ENCODE data around the gene RSF1. TPM values are rescaled to one million over a fixed set of nuclear protein-coding genes. Genes with fewer than 3 reads are reported as not detected.
"Not testable (repeated sequence)": the region's sequence is repeated elsewhere in the genome, so short reads cannot be mapped to it uniquely, and the experiment has no call there.

Gene RSF1
- 30.2 TPM for polyA plus RNA-seq (2012; ENCODE audit: insufficient read depth, insufficient read length, low read depth)

GRCh38 chr11:77820565-77821348 is at the start of gene RSF1, which contains the start of gene AAMDC:
TSS of gene RSF1 (minus strand) at chr11:77820722. CDS start at chr11:77820714, 8 bp downstream.
TSS of gene AAMDC (plus strand) at chr11:77821144. CDS start at chr11:77842497, 21,353 bp downstream.
- Histone ChIP-seq H3K36me3 (no peaks in the 10 kb centered on the region), H3K27me3 (no peaks in the 10 kb centered on the region), H3K9me3 (no peaks in the 10 kb centered on the region), H3K4me1 (no peaks in the 10 kb centered on the region), H3K4me3 (ENCODE audit: low read depth, low read length) (peak within 1 kb of the TSS; percentile 99)
- peak; percentile 67 for TF ChIP-seq CTCF (IDR thresholded peaks at IDR 0.05; ENCODE audit: low read depth, low read length)
- peak; percentile 100 for DNase-seq

- no peak for DNase-seq
- H3K27me3 ChIP-seq: no peaks in the 10 kb centered on the region
- no peak for TF ChIP-seq CTCF (IDR thresholded peaks at IDR 0.05; ENCODE audit: low read depth, low read length)
- no peak overlapping the region for H3K4me3 ChIP-seq (ENCODE audit: low read depth, low read length)
- H3K9me3 ChIP-seq: no peaks in the 10 kb centered on the region
- peaks cover 12% of the 10 kb centered on the region for H3K36me3 ChIP-seq
- H3K4me1 ChIP-seq: peaks cover 4% of the 10 kb centered on the region
Observed at GRCh38 chr11:77868744-77869143, 48.2 kb upstream of the RSF1 start.

- Histone ChIP-seq H3K9me3 (no peaks in the 10 kb centered on the region), H3K4me1 (peaks cover 4% of the 10 kb centered on the region), H3K27me3 (no peaks in the 10 kb centered on the region), H3K36me3 (peaks cover 7% of the 10 kb centered on the region), H3K4me3 (ENCODE audit: low read depth, low read length) (no peak overlapping the region)
- no peak for DNase-seq
- no peak for TF ChIP-seq CTCF (IDR thresholded peaks at IDR 0.05; ENCODE audit: low read depth, low read length)
Observed at GRCh38 chr11:77866336-77866735, 45.8 kb upstream of the RSF1 start.

GRCh38 chr11:77865805-77866204 is 45.3 kb upstream of the RSF1 start:
- no peaks in the 10 kb centered on the region for H3K27me3 ChIP-seq
- DNase-seq: peak; percentile 39
- TF ChIP-seq CTCF (IDR thresholded peaks at IDR 0.05; ENCODE audit: low read depth, low read length): no peak
- H3K36me3 ChIP-seq: peaks cover 6% of the 10 kb centered on the region; the same call in 1 of the 2 replicates
- H3K9me3 ChIP-seq: no peaks in the 10 kb centered on the region
- peaks cover 4% of the 10 kb centered on the region for H3K4me1 ChIP-seq
- H3K4me3 ChIP-seq (ENCODE audit: low read depth, low read length): no peak overlapping the region

GRCh38 chr11:77861444-77861843 is 40.9 kb upstream of the RSF1 start:
- not testable (repeated sequence) for H3K4me1 ChIP-seq; H3K27me3 ChIP-seq; H3K9me3 ChIP-seq; H3K36me3 ChIP-seq; DNase-seq; H3K4me3 ChIP-seq (ENCODE audit: low read depth, low read length)

GRCh38 chr11:77857906-77858457 is 37.5 kb upstream of the RSF1 start:
- not testable (repeated sequence) for H3K4me3 ChIP-seq (ENCODE audit: low read depth, low read length); H3K9me3 ChIP-seq; DNase-seq; H3K4me1 ChIP-seq; H3K27me3 ChIP-seq
- H3K36me3 ChIP-seq: peaks cover 12% of the 10 kb centered on the region; the same call in 1 of the 2 replicates

GRCh38 chr11:77854838-77855237 is 34.3 kb upstream of the RSF1 start:
- H3K9me3 ChIP-seq: peaks cover 6% of the 10 kb centered on the region; the same call in 1 of the 2 replicates
- TF ChIP-seq CTCF (IDR thresholded peaks at IDR 0.05; ENCODE audit: low read depth, low read length): no peak
- H3K36me3 ChIP-seq: peaks cover 12% of the 10 kb centered on the region; the same call in 1 of the 2 replicates
- no peak for DNase-seq
- no peaks in the 10 kb centered on the region for H3K4me1 ChIP-seq
- no peaks in the 10 kb centered on the region for H3K27me3 ChIP-seq
- H3K4me3 ChIP-seq (ENCODE audit: low read depth, low read length): no peak overlapping the region

Measured in BE2C (cell line).